ENCODE data around the gene MEIS2.
"Not testable (repeated sequence)": the region's sequence is repeated elsewhere in the genome, so short reads cannot be mapped to it uniquely, and the experiment has no call there.

The MEIS2 gene

GRCh38 chr15:37004981-37005735, 95.2 kb downstream of the MEIS2 start:
- DNase-seq (ENCODE audit: low read depth): no peak

GRCh38 chr15:37004373-37004869, 95.9 kb downstream of the MEIS2 start:
- DNase-seq (ENCODE audit: low read depth): no peak

- DNase-seq (ENCODE audit: low read depth): no peak
Observed at GRCh38 chr15:37002041-37002672, 98.2 kb downstream of the MEIS2 start.

GRCh38 chr15:37001417-37001816, 98.9 kb downstream of the MEIS2 start:
- no peak for DNase-seq (ENCODE audit: low read depth)

GRCh38 chr15:36999778-37000177, 100.6 kb downstream of the MEIS2 start:
- DNase-seq (ENCODE audit: low read depth): no peak

DNA sequence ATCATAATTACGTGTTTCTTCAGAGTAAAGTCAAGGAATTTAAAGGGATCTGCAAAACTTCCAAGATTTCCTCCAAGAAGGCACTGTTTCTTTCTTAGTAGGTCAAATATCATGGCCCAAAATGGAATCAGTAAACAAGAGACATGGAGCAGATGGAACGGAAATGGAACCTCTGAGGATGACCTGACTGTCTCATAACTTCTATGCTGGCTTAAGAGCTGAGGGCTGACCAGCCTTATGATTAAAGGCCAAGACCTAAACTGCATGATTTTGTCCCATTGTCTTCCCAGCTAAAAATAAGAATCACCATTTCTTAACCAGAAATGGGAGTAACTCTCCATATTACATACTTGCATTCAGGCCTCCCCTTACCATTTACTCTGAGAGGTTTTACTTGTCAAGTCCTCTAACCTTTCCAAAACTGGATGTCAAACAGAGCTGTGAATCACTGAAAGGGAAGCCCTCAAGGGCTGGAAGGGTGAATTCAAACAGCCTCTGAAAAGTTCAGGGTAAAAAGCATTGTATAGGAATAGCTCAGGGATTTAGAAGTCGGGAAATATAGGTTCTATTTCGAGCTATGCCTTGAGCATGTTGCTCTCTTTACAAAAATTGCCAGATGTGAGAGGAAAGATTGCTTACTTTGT, 103.7 kb downstream of the MEIS2 start:
- no peak for DNase-seq (ENCODE audit: low read depth)

DNA sequence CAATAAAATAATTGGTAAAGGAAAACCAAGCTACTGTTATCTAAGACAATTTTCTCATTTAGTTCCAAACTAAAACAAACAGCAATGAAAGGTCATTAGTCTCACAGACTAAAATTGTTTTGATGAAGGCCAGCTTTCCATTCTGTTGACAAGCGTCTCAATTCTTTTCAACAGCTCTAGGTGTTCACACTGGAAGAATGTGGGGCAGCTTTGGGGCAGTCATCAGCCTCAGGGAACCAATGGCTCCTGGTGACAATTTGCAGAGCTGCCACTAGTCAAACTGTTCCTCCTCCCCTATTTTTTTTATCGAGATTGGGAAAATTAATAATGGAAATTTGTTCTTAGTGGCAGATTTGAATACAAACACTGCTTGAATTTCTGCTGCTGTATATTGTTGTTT, 104.2 kb downstream of the MEIS2 start:
- DNase-seq (ENCODE audit: low read depth): no peak

- DNase-seq (ENCODE audit: low read depth): no peak
Observed at GRCh38 chr15:36994790-36995189, 105.6 kb downstream of the MEIS2 start.

DNA sequence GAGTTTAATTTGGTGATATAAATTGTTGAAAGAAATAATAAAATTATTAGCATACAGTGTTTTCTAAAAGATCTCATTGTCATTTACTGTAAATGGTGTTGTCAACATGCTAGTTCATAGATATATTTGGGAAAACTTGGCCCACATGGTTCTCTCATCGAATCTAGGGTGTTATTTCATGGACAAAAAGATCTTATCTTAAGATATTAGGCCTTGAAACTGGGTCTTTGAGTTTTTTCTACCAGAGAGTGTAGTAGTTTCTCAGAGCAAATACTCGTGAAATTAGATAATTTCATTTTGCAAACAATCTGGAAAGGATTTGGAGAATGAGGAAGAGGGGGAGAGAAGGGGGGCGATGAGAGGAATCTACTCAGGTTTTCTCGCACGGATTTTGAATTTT, 107.9 kb downstream of the MEIS2 start:
- no peak for DNase-seq (ENCODE audit: low read depth)

- DNase-seq (ENCODE audit: low read depth): no peak
Observed at GRCh38 chr15:36988947-36989346, 111.4 kb downstream of the MEIS2 start.

DNA sequence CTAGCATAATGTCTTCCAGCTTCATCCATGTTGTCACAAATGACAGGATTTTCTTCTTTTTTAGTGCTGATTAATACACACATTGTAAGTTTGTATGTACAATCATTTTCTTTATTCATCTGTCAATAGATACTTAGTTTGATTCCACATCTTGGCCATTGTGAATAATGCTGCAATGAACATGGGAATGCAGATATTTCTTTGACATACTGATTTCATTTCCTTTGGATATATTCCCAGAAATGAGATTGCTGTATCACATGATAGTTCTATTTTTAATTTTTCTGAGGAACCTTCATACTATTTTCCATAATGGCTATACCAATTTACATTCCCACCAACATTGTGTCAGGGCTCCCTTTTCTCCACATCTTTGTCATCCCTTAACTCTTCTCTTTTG, 117.9 kb downstream of the MEIS2 start:
- no peak for DNase-seq (ENCODE audit: low read depth)

GRCh38 chr15:36980281-36980680, 120.1 kb downstream of the MEIS2 start:
- not testable (repeated sequence) for DNase-seq (ENCODE audit: low read depth)

DNA sequence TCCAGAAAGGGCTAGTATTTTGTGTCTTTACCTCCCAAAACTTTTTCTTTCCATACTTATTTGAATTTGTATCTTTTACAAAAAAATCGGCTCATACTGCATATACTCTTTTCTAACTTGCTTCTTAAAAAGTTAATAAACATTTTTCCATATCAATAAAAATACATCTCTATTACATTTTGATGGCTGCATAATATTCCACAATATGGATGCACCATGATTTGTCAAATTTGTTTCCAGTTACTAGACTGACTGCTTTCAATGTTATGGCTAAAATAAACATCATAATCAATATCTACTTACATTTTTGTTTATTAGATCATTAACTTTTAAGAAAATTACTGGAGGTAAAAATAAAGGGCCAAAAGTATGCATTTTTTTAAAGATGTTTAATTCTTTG, 121.7 kb downstream of the MEIS2 start:
- DNase-seq (ENCODE audit: low read depth): no peak

GRCh38 chr15:36978126-36978525, 122.2 kb downstream of the MEIS2 start:
- no peak for DNase-seq (ENCODE audit: low read depth)

- no peak for DNase-seq (ENCODE audit: low read depth)
Observed at GRCh38 chr15:36977659-36978058, 122.7 kb downstream of the MEIS2 start.

- no peak for DNase-seq (ENCODE audit: low read depth)
Observed at GRCh38 chr15:36972704-36973103, 127.6 kb downstream of the MEIS2 start.

- no peak for DNase-seq (ENCODE audit: low read depth)
Observed at GRCh38 chr15:36970522-36970921, 129.8 kb downstream of the MEIS2 start.

DNA sequence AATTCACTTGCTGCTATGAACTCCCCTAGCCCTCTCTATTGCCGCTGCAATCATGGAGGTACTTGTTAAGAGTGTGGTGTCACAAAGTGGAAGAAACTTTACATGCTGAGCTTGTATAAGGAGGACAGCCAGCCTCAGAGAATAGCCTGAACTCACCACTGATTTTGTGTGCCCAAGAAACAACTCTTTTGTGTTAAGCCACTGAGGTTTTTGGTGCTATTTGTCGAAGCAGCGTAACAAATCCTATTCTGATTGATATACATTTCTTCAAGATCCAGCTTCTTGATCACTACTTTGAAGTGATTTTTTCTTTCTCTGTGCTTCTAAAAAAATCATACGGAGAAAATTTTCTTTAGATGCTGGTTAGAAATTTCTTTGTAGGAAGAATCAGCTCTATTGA, 132.4 kb downstream of the MEIS2 start:
- DNase-seq (ENCODE audit: low read depth): no peak

DNA sequence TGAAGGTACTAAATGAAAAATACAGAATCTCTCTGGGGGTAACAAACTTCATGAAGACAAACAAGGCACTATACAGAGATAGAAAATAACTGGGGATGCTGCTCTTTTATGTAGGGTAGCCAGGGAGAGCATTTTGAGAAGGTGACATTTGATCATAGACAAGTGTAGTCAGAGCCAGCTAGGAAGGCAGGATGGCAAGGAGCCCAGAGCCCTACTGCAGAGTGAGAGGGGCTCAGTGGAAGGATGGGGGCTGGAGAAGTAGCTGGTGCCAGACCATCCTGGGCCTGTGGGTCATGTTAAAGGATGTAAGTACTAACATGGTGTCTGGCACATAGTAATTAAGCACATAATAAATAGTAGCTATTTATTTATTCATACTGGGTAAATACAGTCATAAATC, 133.6 kb downstream of the MEIS2 start:
- DNase-seq (ENCODE audit: low read depth): no peak

DNA sequence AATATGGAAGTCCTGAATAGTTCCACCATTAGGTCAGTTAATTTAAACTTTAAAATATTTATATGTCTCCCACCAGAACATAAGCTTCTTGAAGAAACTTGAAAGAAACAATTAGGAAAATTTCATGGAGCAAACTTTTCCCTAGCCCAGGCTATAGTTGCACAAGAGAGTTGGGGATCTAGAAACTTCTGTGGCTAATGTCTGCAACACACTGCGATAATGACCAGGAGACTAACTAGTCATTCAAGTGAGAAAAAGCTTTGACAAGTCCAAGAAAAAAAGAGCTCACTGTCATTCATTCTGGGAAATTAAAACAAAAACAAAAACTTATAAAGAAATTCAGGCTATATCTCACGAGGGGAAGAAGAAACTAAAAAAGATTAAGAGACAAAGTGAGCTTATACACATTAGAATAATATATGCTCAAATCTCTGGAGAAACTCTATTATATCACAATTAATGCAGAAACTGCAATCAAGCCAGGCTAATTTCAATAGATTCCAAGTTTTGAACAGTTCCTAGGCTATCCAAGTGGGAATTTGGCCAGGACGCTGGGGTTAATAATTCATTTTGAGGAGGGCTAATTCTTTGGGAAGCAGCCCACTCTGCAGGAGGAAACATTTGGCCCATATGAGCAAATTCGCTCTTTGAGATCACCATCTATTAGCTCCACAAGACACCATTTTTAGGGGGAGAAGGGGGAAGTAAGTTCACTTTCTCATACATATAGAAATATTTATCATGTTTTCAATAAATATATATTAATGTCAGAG, 134.6 kb downstream of the MEIS2 start:
- DNase-seq (ENCODE audit: low read depth): no peak

- no peak for DNase-seq (ENCODE audit: low read depth)
Observed at GRCh38 chr15:36964626-36965025, 135.7 kb downstream of the MEIS2 start.

GRCh38 chr15:36961956-36962355, 138.4 kb downstream of the MEIS2 start:
- DNase-seq (ENCODE audit: low read depth): no peak

DNA sequence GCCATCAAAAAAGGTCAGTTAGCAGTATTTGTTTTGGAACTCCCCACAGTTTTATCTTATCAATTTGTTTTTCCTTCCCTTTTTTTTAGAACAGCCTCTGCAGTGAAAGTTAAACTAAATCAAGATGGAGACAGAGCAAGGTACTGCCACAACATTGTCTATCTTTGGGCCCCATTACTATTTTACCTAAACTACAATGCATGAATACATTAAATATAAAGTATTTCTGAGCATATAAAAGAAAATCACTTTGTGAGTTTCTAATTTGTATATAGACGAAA, 139.5 kb downstream of the MEIS2 start:
- DNase-seq (ENCODE audit: low read depth): no peak
